Measurements from ENCODE around the gene RB1.
"Not testable (repeated sequence)": the region's sequence is repeated elsewhere in the genome, so short reads cannot be mapped to it uniquely, and the experiment has no call there.

RB1 gene

GRCh38 chr13:48446464-48446863 is 142.9 kb downstream of the RB1 start:
- DNase-seq (ENCODE audit: low read depth, low spot score) = no peak

GRCh38 chr13:48448285-48448958 is 144.9 kb downstream of the RB1 start:
- peak overlapping the region; percentile 4 for H3K27ac ChIP-seq
- H3K9ac ChIP-seq (ENCODE audit: insufficient read length) = no peak overlapping the region
- DNase-seq (ENCODE audit: low read depth, low spot score) = no peak
- TF ChIP-seq EZH2 (IDR thresholded peaks at IDR 0.05) (no peak), POLR2AphosphoS5 (IDR thresholded peaks at IDR 0.05; ENCODE audit: borderline replicate concordance, low read depth, low read length) (no peak), FOXP2 (optimal IDR thresholded peaks at IDR 0.05; ENCODE audit: control extremely low read depth, extremely low read length, insufficient read depth) (no peak)
- peaks cover 6% of the 10 kb centered on the region for H3K36me3 ChIP-seq (ENCODE audit: insufficient read depth, low read length)
- H3K4me3 ChIP-seq = no peak overlapping the region
- H3K9me3 ChIP-seq (ENCODE audit: low read depth, low read length) = no peaks in the 10 kb centered on the region

More at GRCh38 chr13:48446464-48446863, 142.9 kb downstream of the RB1 start:
- Histone ChIP-seq H3K9ac (ENCODE audit: insufficient read length) (no peak overlapping the region), H3K4me3 (no peak overlapping the region), H3K36me3 (ENCODE audit: insufficient read depth, low read length) (no peaks in the 10 kb centered on the region), H3K9me3 (ENCODE audit: low read depth, low read length) (no peaks in the 10 kb centered on the region), H3K27ac (no peak overlapping the region)
- TF ChIP-seq POLR2AphosphoS5 (IDR thresholded peaks at IDR 0.05; ENCODE audit: borderline replicate concordance, low read depth, low read length) = no peak

GRCh38 chr13:48448959-48449614 is 145.5 kb downstream of the RB1 start:
- Histone ChIP-seq H3K36me3 (ENCODE audit: insufficient read depth, low read length) (peaks cover 6% of the 10 kb centered on the region), H3K9ac (ENCODE audit: insufficient read length) (no peak overlapping the region), H3K9me3 (ENCODE audit: low read depth, low read length) (no peaks in the 10 kb centered on the region), H3K27ac (peak overlapping the region; percentile 4; the same call in 1 of the 2 replicates), H3K4me3 (no peak overlapping the region)
- DNase-seq (ENCODE audit: low read depth, low spot score) = no peak
- TF ChIP-seq EZH2 (IDR thresholded peaks at IDR 0.05) (no peak), FOXP2 (optimal IDR thresholded peaks at IDR 0.05; ENCODE audit: control extremely low read depth, extremely low read length, insufficient read depth) (no peak), POLR2AphosphoS5 (IDR thresholded peaks at IDR 0.05; ENCODE audit: borderline replicate concordance, low read depth, low read length) (no peak)

- no peak for DNase-seq (ENCODE audit: low read depth, low spot score)
- Histone ChIP-seq H3K9me3 (ENCODE audit: low read depth, low read length) (no peaks in the 10 kb centered on the region), H3K9ac (ENCODE audit: insufficient read length) (no peak overlapping the region), H3K27ac (no peak overlapping the region), H3K36me3 (ENCODE audit: insufficient read depth, low read length) (peaks cover 8% of the 10 kb centered on the region), H3K4me3 (no peak overlapping the region)
- TF ChIP-seq FOXP2 (optimal IDR thresholded peaks at IDR 0.05; ENCODE audit: control extremely low read depth, extremely low read length, insufficient read depth) = no peak
- no peak for TF ChIP-seq EZH2 (IDR thresholded peaks at IDR 0.05)
- no peak for TF ChIP-seq POLR2AphosphoS5 (IDR thresholded peaks at IDR 0.05; ENCODE audit: borderline replicate concordance, low read depth, low read length)
Measured at GRCh38 chr13:48449656-48450055, 146.1 kb downstream of the RB1 start.

GRCh38 chr13:48451196-48451595 is 147.6 kb downstream of the RB1 start:
- H3K9ac ChIP-seq (ENCODE audit: insufficient read length); H3K4me3 ChIP-seq; H3K27ac ChIP-seq; DNase-seq (ENCODE audit: low read depth, low spot score); H3K9me3 ChIP-seq (ENCODE audit: low read depth, low read length): not testable (repeated sequence)
- peaks cover 15% of the 10 kb centered on the region for H3K36me3 ChIP-seq (ENCODE audit: insufficient read depth, low read length)

GRCh38 chr13:48456546-48456945 is 153.0 kb downstream of the RB1 start:
- DNase-seq (ENCODE audit: low read depth, low spot score) = no peak
- Histone ChIP-seq H3K9me3 (ENCODE audit: low read depth, low read length) (no peaks in the 10 kb centered on the region), H3K27ac (no peak overlapping the region), H3K36me3 (ENCODE audit: insufficient read depth, low read length) (peaks cover 32% of the 10 kb centered on the region), H3K4me3 (no peak overlapping the region), H3K9ac (ENCODE audit: insufficient read length) (no peak overlapping the region)
- TF ChIP-seq EZH2 (IDR thresholded peaks at IDR 0.05) (no peak), POLR2AphosphoS5 (IDR thresholded peaks at IDR 0.05; ENCODE audit: borderline replicate concordance, low read depth, low read length) (no peak), FOXP2 (optimal IDR thresholded peaks at IDR 0.05; ENCODE audit: control extremely low read depth, extremely low read length, insufficient read depth) (no peak)

- TF ChIP-seq EZH2 (IDR thresholded peaks at IDR 0.05) (no peak), FOXP2 (optimal IDR thresholded peaks at IDR 0.05; ENCODE audit: control extremely low read depth, extremely low read length, insufficient read depth) (no peak), POLR2AphosphoS5 (IDR thresholded peaks at IDR 0.05; ENCODE audit: borderline replicate concordance, low read depth, low read length) (no peak)
- H3K4me3 ChIP-seq = no peak overlapping the region
- H3K9me3 ChIP-seq (ENCODE audit: low read depth, low read length) = no peaks in the 10 kb centered on the region
- no peak overlapping the region for H3K9ac ChIP-seq (ENCODE audit: insufficient read length)
- DNase-seq (ENCODE audit: low read depth, low spot score) = no peak
- H3K36me3 ChIP-seq (ENCODE audit: insufficient read depth, low read length) = peaks cover 32% of the 10 kb centered on the region
- no peak overlapping the region for H3K27ac ChIP-seq
Measured at GRCh38 chr13:48457578-48458242, 154.2 kb downstream of the RB1 start.

GRCh38 chr13:48475230-48475629 is 171.7 kb downstream of the RB1 start:
- no peak overlapping the region for H3K27ac ChIP-seq
- no peak for DNase-seq (ENCODE audit: low read depth, low spot score)
- H3K9me3 ChIP-seq (ENCODE audit: low read depth, low read length) = no peaks in the 10 kb centered on the region
- H3K36me3 ChIP-seq (ENCODE audit: insufficient read depth, low read length) = peaks cover 11% of the 10 kb centered on the region; the same call in 1 of the 2 replicates
- H3K4me3 ChIP-seq = no peak overlapping the region
- TF ChIP-seq FOXP2 (optimal IDR thresholded peaks at IDR 0.05; ENCODE audit: control extremely low read depth, extremely low read length, insufficient read depth) (no peak), EZH2 (IDR thresholded peaks at IDR 0.05) (no peak), POLR2AphosphoS5 (IDR thresholded peaks at IDR 0.05; ENCODE audit: borderline replicate concordance, low read depth, low read length) (no peak)
- no peak overlapping the region for H3K9ac ChIP-seq (ENCODE audit: insufficient read length)

Measured in SK-N-MC (cell line).